ENCODE results near the gene NRN1. TPM values are rescaled to one million over a fixed set of nuclear protein-coding genes. Genes with fewer than 3 reads are reported as not detected.

NRN1 gene
- total RNA-seq, 1 donor from 2014 or later = 13.6 TPM

- no peak overlapping the region for H3K9ac ChIP-seq (ENCODE audit: low read depth in 1 of 3, low read length in 3 of 3)
Measured at GRCh38 chr6:5960456-5960855, 46.3 kb downstream of the NRN1 start.

GRCh38 chr6:5958921-5959320, 47.8 kb downstream of the NRN1 start:
- Histone ChIP-seq H3K27ac (ENCODE audit: low read depth, low read length) (no peak overlapping the region), H3K9me3 (ENCODE audit: control insufficient read depth in 3 of 3, low read length in 3 of 3) (no peaks in the 10 kb centered on the region), H3K36me3 (ENCODE audit: control insufficient read depth in 3 of 3, insufficient read depth in 3 of 3, low read length in 3 of 3) (no peaks in the 10 kb centered on the region), H3K4me3 (ENCODE audit: low read length in 3 of 3) (no peak overlapping the region), H3K9ac (ENCODE audit: low read depth in 1 of 3, low read length in 3 of 3) (no peak overlapping the region), H3K4me1 (ENCODE audit: control insufficient read depth in 3 of 3, insufficient read depth in 3 of 3, low read length in 3 of 3) (no peaks in the 10 kb centered on the region), H3K27me3 (ENCODE audit: control insufficient read depth in 3 of 3, insufficient read depth in 3 of 3, low read length in 3 of 3) (peaks cover 0 to 5% (median 0%) of the 10 kb centered on the region in 3 donors)

More at GRCh38 chr6:5960456-5960855, 46.3 kb downstream of the NRN1 start:
- Histone ChIP-seq H3K4me1 (ENCODE audit: control insufficient read depth in 3 of 3, insufficient read depth in 3 of 3, low read length in 3 of 3) (no peaks in the 10 kb centered on the region), H3K9me3 (ENCODE audit: control insufficient read depth in 3 of 3, low read length in 3 of 3) (no peaks in the 10 kb centered on the region), H3K4me3 (ENCODE audit: low read length in 3 of 3) (no peak overlapping the region), H3K36me3 (ENCODE audit: control insufficient read depth in 3 of 3, insufficient read depth in 3 of 3, low read length in 3 of 3) (no peaks in the 10 kb centered on the region), H3K27me3 (ENCODE audit: control insufficient read depth in 3 of 3, insufficient read depth in 3 of 3, low read length in 3 of 3) (peaks cover 0 to 5% (median 0%) of the 10 kb centered on the region in 3 donors), H3K27ac (ENCODE audit: low read depth, low read length) (no peak overlapping the region)

- Histone ChIP-seq H3K27me3 (ENCODE audit: control insufficient read depth in 3 of 3, insufficient read depth in 3 of 3, low read length in 3 of 3) (peaks cover 0 to 5% (median 0%) of the 10 kb centered on the region in 3 donors), H3K27ac (ENCODE audit: low read depth, low read length) (no peak overlapping the region), H3K36me3 (ENCODE audit: control insufficient read depth in 3 of 3, insufficient read depth in 3 of 3, low read length in 3 of 3) (no peaks in the 10 kb centered on the region), H3K9ac (ENCODE audit: low read depth in 1 of 3, low read length in 3 of 3) (no peak overlapping the region), H3K4me3 (ENCODE audit: low read length in 3 of 3) (no peak overlapping the region), H3K4me1 (ENCODE audit: control insufficient read depth in 3 of 3, insufficient read depth in 3 of 3, low read length in 3 of 3) (no peaks in the 10 kb centered on the region), H3K9me3 (ENCODE audit: control insufficient read depth in 3 of 3, low read length in 3 of 3) (no peaks in the 10 kb centered on the region)
Measured at GRCh38 chr6:5956939-5957338, 49.8 kb downstream of the NRN1 start.

DNA sequence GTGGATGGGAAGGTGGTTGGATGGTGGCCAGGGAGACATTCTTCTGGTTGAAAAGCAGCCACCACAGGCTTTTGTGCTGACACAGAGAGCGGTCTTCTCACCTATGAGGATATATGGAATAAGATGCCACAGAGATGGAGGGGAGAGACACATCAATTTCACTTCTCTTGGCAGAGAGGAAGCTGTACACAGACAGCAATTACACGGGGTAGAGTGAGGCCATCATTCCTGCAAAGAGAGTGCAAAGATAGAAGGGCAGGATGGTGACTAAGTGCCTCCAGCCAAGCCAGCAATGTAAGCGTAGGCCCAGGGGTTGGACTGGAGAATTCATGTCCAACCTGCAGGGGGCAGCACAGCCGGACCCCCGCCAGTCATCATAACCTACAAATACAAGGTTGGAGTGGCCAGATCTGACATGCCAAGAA, 56.4 kb downstream of the NRN1 start:
- Histone ChIP-seq H3K27ac (ENCODE audit: low read depth, low read length) (no peak overlapping the region), H3K9me3 (ENCODE audit: control insufficient read depth in 3 of 3, low read length in 3 of 3) (no peaks in the 10 kb centered on the region), H3K36me3 (ENCODE audit: control insufficient read depth in 3 of 3, insufficient read depth in 3 of 3, low read length in 3 of 3) (no peaks in the 10 kb centered on the region), H3K4me1 (ENCODE audit: control insufficient read depth in 3 of 3, insufficient read depth in 3 of 3, low read length in 3 of 3) (no peaks in the 10 kb centered on the region), H3K9ac (ENCODE audit: low read depth in 1 of 3, low read length in 3 of 3) (no peak overlapping the region), H3K27me3 (ENCODE audit: control insufficient read depth in 3 of 3, insufficient read depth in 3 of 3, low read length in 3 of 3) (no peaks in the 10 kb centered on the region), H3K4me3 (ENCODE audit: low read length in 3 of 3) (no peak overlapping the region)

All from skeletal muscle tissue (tissue), 4 donors.